Epithelial cell of esophagus (primary cell): ENCODE data around the gene ING1.
"Not testable (repeated sequence)": the region's sequence is repeated elsewhere in the genome, so short reads cannot be mapped to it uniquely, and the experiment has no call there.

ENCODE experiments used
- DNase-seq: peaks from one replicate; pipeline ENCODE4 v3.0.0; 2010; ENCODE audit warnings: low read depth
- H3K4me3 ChIP-seq: 2 replicates; pipeline ENCODE4 v1.5.1; 2011; ENCODE audit warnings: mild to moderate bottlenecking, low read length, control low read depth
- CTCF ChIP-seq: IDR thresholded peaks from 2 replicates; pipeline ENCODE4 v1.5.1; 2011; ENCODE audit warnings: low read depth, mild to moderate bottlenecking, low read length, control low read depth, inconsistent platforms; ENCODE audit not compliant: insufficient read depth; ENCODE audit errors: missing control alignments

Gene ING1

GRCh38 chr13:110696776-110697175 is 16.7 kb upstream of the ING1 start:
- no peak for TF ChIP-seq CTCF
- H3K4me3 ChIP-seq, result no peak overlapping the region
- DNase-seq, result no peak

GRCh38 chr13:110697842-110698241 is 15.7 kb upstream of the ING1 start:
- no peak for DNase-seq
- no peak for TF ChIP-seq CTCF
- no peak overlapping the region for H3K4me3 ChIP-seq

GRCh38 chr13:110698689-110699088 is 14.8 kb upstream of the ING1 start:
- DNase-seq, result no peak
- TF ChIP-seq CTCF, result no peak
- no peak overlapping the region for H3K4me3 ChIP-seq

GRCh38 chr13:110699148-110700145 is 14.1 kb upstream of the ING1 start:
- no peak overlapping the region for H3K4me3 ChIP-seq
- TF ChIP-seq CTCF, result no peak
- DNase-seq, result no peak

GRCh38 chr13:110700186-110700585 is 13.3 kb upstream of the ING1 start:
- DNase-seq, result no peak
- TF ChIP-seq CTCF, result no peak
- H3K4me3 ChIP-seq, result no peak overlapping the region

GRCh38 chr13:110700641-110701040 is 12.9 kb upstream of the ING1 start:
- no peak overlapping the region for H3K4me3 ChIP-seq
- no peak for DNase-seq
- TF ChIP-seq CTCF, result no peak

GRCh38 chr13:110701061-110701460 is 12.4 kb upstream of the ING1 start:
- DNase-seq, H3K4me3 ChIP-seq: not testable (repeated sequence)
